ENCODE measurements around the gene BCL10.

GRCh38 chr1:85258536-85259117 is 17.8 kb downstream of the BCL10 start:
- TF ChIP-seq CTCF (IDR thresholded peaks at IDR 0.05): no peak
- TF ChIP-seq POLR2A (IDR thresholded peaks at IDR 0.05): no peak

Data from prostate gland (tissue), 2 donors.